HFF-Myc (cell line): ENCODE results near the gene EED.
A peak's percentile ranks its signal among the peaks of the same experiment; 100 is the strongest.
"Not testable (repeated sequence)": the region's sequence is repeated elsewhere in the genome, so short reads cannot be mapped to it uniquely, and the experiment has no call there.

Experiments
- DNase-seq: peaks from one replicate; pipeline ENCODE4 v3.0.0-alpha.2; 2011; ENCODE audit warnings: low read depth; ENCODE audit errors: extremely low read depth
- H3K4me3 ChIP-seq: replicated peaks from 2 replicates; pipeline ENCODE4 v1.5.1; 2011; ENCODE audit warnings: low read depth, mild to moderate bottlenecking, control low read depth, low read length
- CTCF ChIP-seq: IDR thresholded peaks from 2 replicates; pipeline ENCODE4 v1.5.1; 2012; ENCODE audit warnings: mild to moderate bottlenecking, low read depth, low read length, control low read depth; ENCODE audit errors: missing control alignments

EED gene

GRCh38 chr11:86214710-86215109 lies 29.8 kb upstream of the EED start:
- H3K4me3 ChIP-seq: no peak overlapping the region
- no peak for DNase-seq
- peak; percentile 5 for TF ChIP-seq CTCF

GRCh38 chr11:86218125-86219084 lies 26.1 kb upstream of the EED start:
- DNase-seq: peak; percentile 51
- TF ChIP-seq CTCF: peak; percentile 98
- H3K4me3 ChIP-seq: no peak overlapping the region

- no peak overlapping the region for H3K4me3 ChIP-seq
- no peak for TF ChIP-seq CTCF
- DNase-seq: no peak
These were observed 25.0 kb upstream of the EED start for GRCh38 chr11:86219311-86220193.

GRCh38 chr11:86220653-86221052 lies 23.9 kb upstream of the EED start:
- DNase-seq: no peak
- TF ChIP-seq CTCF: no peak
- no peak overlapping the region for H3K4me3 ChIP-seq

GRCh38 chr11:86222081-86222480 lies 22.5 kb upstream of the EED start:
- no peak for TF ChIP-seq CTCF
- no peak overlapping the region for H3K4me3 ChIP-seq
- DNase-seq: no peak

- not testable (repeated sequence) for H3K4me3 ChIP-seq, DNase-seq
These were observed 20.0 kb upstream of the EED start for GRCh38 chr11:86224575-86224974.

- H3K4me3 ChIP-seq, DNase-seq: not testable (repeated sequence)
These were observed 19.2 kb upstream of the EED start for GRCh38 chr11:86225344-86225743.
